Upper lobe of left lung (tissue), 6 donors: ENCODE data around the gene GEMIN7. TPM values are rescaled to one million over a fixed set of nuclear protein-coding genes. Genes with fewer than 3 reads are reported as not detected.

Experiments
- ATAC-seq, 2 donors: fragments of 200-7000 bp; cut with Tn5 transposase; one replicate each; pipeline ENCODE4 v1.9.1; 2022; ENCODE audit warnings: mild to moderate bottlenecking in 2 of 2, moderate library complexity in 2 of 2; ENCODE audit not compliant: low FRiP score in 2 of 2
- DNase-seq, 2 donors: peaks; one replicate each; pipeline ENCODE4 v3.0.0-alpha.2; 2019 to 2020
- H3K27ac ChIP-seq, 4 donors: fragments of 200-600 bp; sonication (generic); one replicate each; pipeline ENCODE4 v1.5.1; 2016 to 2019
- H3K27me3 ChIP-seq, 4 donors: fragments of 200-600 bp; sonication (generic); one replicate each; pipeline ENCODE4 v1.5.1; 2017 to 2019
- H3K36me3 ChIP-seq, 4 donors: fragments of 200-600 bp; sonication (generic); one replicate each; pipeline ENCODE4 v1.5.1; 2016 to 2019
- H3K4me1 ChIP-seq, 4 donors: fragments of 200-600 bp; sonication (generic); one replicate each; pipeline ENCODE4 v1.5.1; 2018 to 2019
- H3K4me3 ChIP-seq, 4 donors: fragments of 200-600 bp; sonication (generic); one replicate each; pipeline ENCODE4 v1.5.1; 2017 to 2019; ENCODE audit warnings: mild to moderate bottlenecking in 2 of 4, moderate library complexity in 1 of 4
- H3K9me3 ChIP-seq, 4 donors: fragments of 200-600 bp; sonication (generic); one replicate each; pipeline ENCODE4 v1.5.1; 2018 to 2019
- CTCF ChIP-seq, 6 experiments: fragments of 450-650 bp in 4 of 6; fragments of 200-600 bp in 2 of 6; sonication (generic) in 2 of 6; IDR thresholded peaks; one replicate each; pipeline ENCODE4 v1.5.1; 2016 to 2019; ENCODE audit warnings: antibody characterized with exemption in 6 of 6
- EP300 ChIP-seq, 4 donors: sonication (generic); formaldehyde crosslinking; IDR thresholded peaks; one replicate each; pipeline ENCODE4 v1.5.1; 2017; ENCODE audit warnings: antibody characterized with exemption in 4 of 4, control low read depth in 2 of 4
- POLR2A ChIP-seq, 4 donors: fragments of 450-650 bp; IDR thresholded peaks; one replicate each; pipeline ENCODE4 v1.5.1; 2016 to 2017; ENCODE audit warnings: antibody characterized with exemption in 4 of 4, mild to moderate bottlenecking in 2 of 4
- POLR2AphosphoS5 ChIP-seq, 2 donors: sonication (generic); formaldehyde crosslinking; IDR thresholded peaks; one replicate each; pipeline ENCODE4 v1.5.1; 2017; ENCODE audit warnings: antibody characterized with exemption in 2 of 2
- WGBS, 2 donors: methylation state at CpG; one replicate each; pipeline ENCODE4 v1.1.5; 2017 to 2018; 5-methylcytosine and 5-hydroxymethylcytosine counted together
- total RNA-seq, 6 donors: library from RNA; depleted of rRNA in 4 of 6; stranded (reverse); fragments of >200 nt in 4 of 6; gene quantifications; one replicate each; pipeline versions ENCODE4 v1.1.0 to v1.2.1, GENCODE V29; 2016 to 2021
- donor health status: DM: no; HTN: no; CAD: no; lungs with moderate emphysema.
- donor health status: DM: no; HTN: yes; CAD: no; lungs with severe emphysema.

GEMIN7 gene
- total RNA-seq, 6 donors from 2014 or later, result 8.1 to 24.2 (median 13.5) TPM

- H3K27me3 ChIP-seq, result no peaks in the 10 kb centered on the region
- ATAC-seq, result no peak
- H3K4me3 ChIP-seq, result no peak overlapping the region
- WGBS, 2 donors, result 68 to 71% methylated on average over 9 of the region's 9 CpGs
- no peak for TF ChIP-seq POLR2A (IDR thresholded peaks at IDR 0.05)
- TF ChIP-seq CTCF (IDR thresholded peaks at IDR 0.05), result no peak
- no peak for TF ChIP-seq EP300 (IDR thresholded peaks at IDR 0.05)
- TF ChIP-seq POLR2AphosphoS5 (IDR thresholded peaks at IDR 0.05), result no peak
- peaks cover 0 to 41% (median 4%) of the 10 kb centered on the region in 4 donors for H3K4me1 ChIP-seq
- no peak for DNase-seq
- no peaks in the 10 kb centered on the region for H3K9me3 ChIP-seq
- H3K36me3 ChIP-seq, result no peaks in the 10 kb centered on the region
- H3K27ac ChIP-seq, result no peak overlapping the region
Observed at GRCh38 chr19:45123440-45123850, 44.4 kb downstream of the GEMIN7 start.

- Histone ChIP-seq H3K9me3 (no peaks in the 10 kb centered on the region), H3K4me3 (no peak overlapping the region), H3K36me3 (peaks cover 0 to 5% (median 0%) of the 10 kb centered on the region in 4 donors), H3K27ac (no peak overlapping the region), H3K4me1 (peaks cover 0 to 37% (median 2%) of the 10 kb centered on the region in 4 donors), H3K27me3 (no peaks in the 10 kb centered on the region)
- no peak for DNase-seq
- TF ChIP-seq POLR2AphosphoS5 (IDR thresholded peaks at IDR 0.05), result no peak
- TF ChIP-seq EP300 (IDR thresholded peaks at IDR 0.05), result no peak
- TF ChIP-seq POLR2A (IDR thresholded peaks at IDR 0.05), result no peak
- no peak for TF ChIP-seq CTCF (IDR thresholded peaks at IDR 0.05)
- 69 to 80% methylated on average over 6 of the region's 6 CpGs for WGBS, 2 donors
- no peak for ATAC-seq
Observed at GRCh38 chr19:45124021-45124420, 45.0 kb downstream of the GEMIN7 start.

GRCh38 chr19:45125360-45125759, 46.3 kb downstream of the GEMIN7 start:
- Histone ChIP-seq H3K27me3 (no peaks in the 10 kb centered on the region), H3K4me3 (no peak overlapping the region), H3K27ac (no peak overlapping the region), H3K9me3 (no peaks in the 10 kb centered on the region), H3K36me3 (peaks cover 0 to 5% (median 0%) of the 10 kb centered on the region in 4 donors), H3K4me1 (peaks cover 0 to 32% (median 2%) of the 10 kb centered on the region in 4 donors)
- 92 to 95% methylated on average over 7 to 9 of the region's 9 CpGs for WGBS, 2 donors
- no peak for TF ChIP-seq CTCF (IDR thresholded peaks at IDR 0.05)
- no peak for TF ChIP-seq POLR2AphosphoS5 (IDR thresholded peaks at IDR 0.05)
- no peak for TF ChIP-seq EP300 (IDR thresholded peaks at IDR 0.05)
- TF ChIP-seq POLR2A (IDR thresholded peaks at IDR 0.05), result no peak
- ATAC-seq, result no peak
- DNase-seq, result no peak

GRCh38 chr19:45125975-45126493, 47.0 kb downstream of the GEMIN7 start:
- Histone ChIP-seq H3K4me3 (no peak overlapping the region), H3K27ac (no peak overlapping the region), H3K4me1 (peaks cover 0 to 27% (median 2%) of the 10 kb centered on the region in 4 donors), H3K27me3 (no peaks in the 10 kb centered on the region), H3K9me3 (no peaks in the 10 kb centered on the region), H3K36me3 (peaks cover 0 to 5% (median 0%) of the 10 kb centered on the region in 4 donors)
- WGBS, 2 donors, result 55 to 96% methylated on average over 5 to 11 of the region's 12 CpGs
- TF ChIP-seq CTCF (IDR thresholded peaks at IDR 0.05) (peak; percentile 44 to 81 (median 74)), POLR2A (IDR thresholded peaks at IDR 0.05) (no peak), POLR2AphosphoS5 (IDR thresholded peaks at IDR 0.05) (no peak)
- DNase-seq, result peak in 1 of 2 donors; percentile 73
- ATAC-seq, result peak; percentile 70 to 76

- TF ChIP-seq POLR2AphosphoS5 (IDR thresholded peaks at IDR 0.05) (no peak), CTCF (IDR thresholded peaks at IDR 0.05) (no peak), POLR2A (IDR thresholded peaks at IDR 0.05) (no peak), EP300 (IDR thresholded peaks at IDR 0.05) (no peak)
Observed at GRCh38 chr19:45126654-45127053, 47.6 kb downstream of the GEMIN7 start.

More at GRCh38 chr19:45126654-45127053, 47.6 kb downstream of the GEMIN7 start:
- H3K4me3 ChIP-seq, result no peak overlapping the region
- no peaks in the 10 kb centered on the region for H3K9me3 ChIP-seq
- no peak for DNase-seq
- H3K4me1 ChIP-seq, result peaks cover 0 to 21% (median 2%) of the 10 kb centered on the region in 4 donors
- ATAC-seq, result no peak
- H3K36me3 ChIP-seq, result peaks cover 0 to 5% (median 0%) of the 10 kb centered on the region in 4 donors
- 92 to 95% methylated on average over 3 to 7 of the region's 7 CpGs for WGBS, 2 donors
- H3K27ac ChIP-seq, result no peak overlapping the region
- no peaks in the 10 kb centered on the region for H3K27me3 ChIP-seq
